Endodermal cell (in vitro differentiated cells): ENCODE measurements around the gene CCDC158. TPM values are rescaled to one million over a fixed set of nuclear protein-coding genes. Genes with fewer than 3 reads are reported as not detected.
"Not testable (repeated sequence)": the region's sequence is repeated elsewhere in the genome, so short reads cannot be mapped to it uniquely, and the experiment has no call there.

Experiments used
- DNase-seq: peaks from one replicate; pipeline ENCODE4 v3.0.0-alpha.2; 2017
- H3K27ac ChIP-seq: 2 replicates; pipeline ENCODE4 v1.5.1; 2013; ENCODE audit warnings: mild to moderate bottlenecking, low read depth, low read length, moderate library complexity
- H3K27me3 ChIP-seq: 2 replicates; pipeline ENCODE4 v1.6.1; 2013; ENCODE audit warnings: mild to moderate bottlenecking, low read length, moderate library complexity; ENCODE audit not compliant: insufficient read depth, control insufficient read depth, poor library complexity, severe bottlenecking
- H3K36me3 ChIP-seq: 2 replicates; pipeline ENCODE4 v1.7.0; 2013; ENCODE audit warnings: mild to moderate bottlenecking, low read length, moderate library complexity; ENCODE audit not compliant: control insufficient read depth, insufficient read depth
- H3K4me1 ChIP-seq: one replicate; pipeline ENCODE4 v1.7.0; 2013; ENCODE audit warnings: low read length; ENCODE audit not compliant: control insufficient read depth, insufficient read depth
- H3K4me3 ChIP-seq: 2 replicates; pipeline ENCODE4 v1.5.1; 2013; ENCODE audit warnings: mild to moderate bottlenecking, low read length, moderate library complexity
- H3K9ac ChIP-seq: 2 replicates; pipeline ENCODE4 v1.6.1; 2013; ENCODE audit warnings: mild to moderate bottlenecking, low read length, moderate library complexity; ENCODE audit not compliant: poor library complexity, severe bottlenecking; ENCODE audit errors: extremely low read depth
- H3K9me3 ChIP-seq: 2 replicates; pipeline ENCODE4 v1.6.1; 2013; ENCODE audit warnings: mild to moderate bottlenecking, low read length, moderate library complexity; ENCODE audit not compliant: control insufficient read depth
- H3K27ac Mint-ChIP-seq: 2 replicates; pipeline ENCODE4 v1.8.0; 2020; ENCODE audit warnings: mixed read lengths
- H3K27me3 Mint-ChIP-seq: 2 replicates; pipeline ENCODE4 v1.8.0; 2021; ENCODE audit warnings: mild to moderate bottlenecking, mixed read lengths; ENCODE audit not compliant: insufficient read depth
- H3K36me3 Mint-ChIP-seq: 2 replicates; pipeline ENCODE4 v1.8.0; 2020; ENCODE audit warnings: low read depth, mixed read lengths
- H3K4me1 Mint-ChIP-seq: 2 replicates; pipeline ENCODE4 v1.8.0; 2020; ENCODE audit warnings: mixed read lengths
- H3K4me3 Mint-ChIP-seq: 2 replicates; pipeline ENCODE4 v1.8.0; 2020; ENCODE audit warnings: mild to moderate bottlenecking, moderate library complexity, mixed read lengths
- H3K9me3 Mint-ChIP-seq: 2 replicates; pipeline ENCODE4 v1.8.0; 2020; ENCODE audit warnings: mild to moderate bottlenecking, mixed read lengths
- CTCF ChIP-seq: fragments of 200-600 bp; sonication (generic); conservative IDR thresholded peaks from 2 replicates; pipeline ENCODE4 v1.5.0; 2021; ENCODE audit warnings: antibody characterized with exemption, mild to moderate bottlenecking
- WGBS, 2 experiments: methylation state at CpG; one replicate each; pipeline versions ENCODE4 v1.1.5 to v1.1.7; 2013; ENCODE audit warnings: missing lambda C conversion rate in 2 of 2, mixed read lengths in 1 of 2; ENCODE audit not compliant: insufficient coverage in 1 of 2, insufficient read length in 1 of 2; 5-methylcytosine and 5-hydroxymethylcytosine counted together
- total RNA-seq, 2 donors: library from RNA; stranded (reverse); fragmentation: NEBNext Ultra II Directional in 1 of 2; extraction: Animal tissue kit (Norgen Biotek cat#: 25700) in 1 of 2; gene quantifications; 2 replicates in 1 of 2; 3 replicates in 1 of 2; pipeline ENCODE4 v1.2.1, GENCODE V29; 2021

The CCDC158 gene
- total RNA-seq, 2 donors from 2014 or later = not detected

GRCh38 chr4:76458297-76458696 is 37.4 kb upstream of the CCDC158 start:
- H3K4me1 Mint-ChIP-seq = peaks cover 17% of the 10 kb centered on the region
- H3K27ac Mint-ChIP-seq = peak overlapping the region; percentile 98

GRCh38 chr4:76457885-76458284 is 36.9 kb upstream of the CCDC158 start:
- H3K27me3 Mint-ChIP-seq = peaks cover 2% of the 10 kb centered on the region
- no peak for TF ChIP-seq CTCF
- Histone ChIP-seq H3K36me3 (no peaks in the 10 kb centered on the region), H3K9me3 (peaks cover 6% of the 10 kb centered on the region), H3K9ac (no peak overlapping the region), H3K4me1 (peaks cover 10% of the 10 kb centered on the region), H3K27ac (peak overlapping the region; percentile 99), H3K4me3 (no peak overlapping the region), H3K27me3 (no peaks in the 10 kb centered on the region)
- H3K4me1 Mint-ChIP-seq = peaks cover 17% of the 10 kb centered on the region
- DNase-seq = peak; percentile 60
- peaks cover 4% of the 10 kb centered on the region for H3K9me3 Mint-ChIP-seq
- peaks cover under 1% of the 10 kb centered on the region for H3K36me3 Mint-ChIP-seq
- H3K27ac Mint-ChIP-seq = peak overlapping the region; percentile 70
- 87 to 98% methylated on average over 3 to 6 of the region's 7 CpGs for WGBS, 2 experiments
- H3K4me3 Mint-ChIP-seq = no peak overlapping the region

More at GRCh38 chr4:76458297-76458696, 37.4 kb upstream of the CCDC158 start:
- Mint-ChIP-seq H3K36me3 (peaks cover 5% of the 10 kb centered on the region), H3K9me3 (peaks cover 8% of the 10 kb centered on the region), H3K27me3 (peaks cover 2% of the 10 kb centered on the region), H3K4me3 (no peak overlapping the region)
- TF ChIP-seq CTCF = no peak
- Histone ChIP-seq H3K27me3 (no peaks in the 10 kb centered on the region), H3K9ac (peak overlapping the region; percentile 56), H3K4me3 (no peak overlapping the region), H3K27ac (peak overlapping the region; percentile 99), H3K4me1 (peaks cover 10% of the 10 kb centered on the region), H3K36me3 (no peaks in the 10 kb centered on the region), H3K9me3 (peaks cover 11% of the 10 kb centered on the region)
- WGBS, 2 experiments = 100% methylated on average over 2 of the region's 2 CpGs; no CpG with 5 or more reads in 1 of the 2 experiments
- DNase-seq = no peak

- not testable (repeated sequence) for H3K27me3 Mint-ChIP-seq, H3K36me3 Mint-ChIP-seq, H3K27me3 ChIP-seq, H3K4me3 ChIP-seq, H3K9ac ChIP-seq, H3K27ac Mint-ChIP-seq, DNase-seq, H3K9me3 Mint-ChIP-seq, H3K4me3 Mint-ChIP-seq, H3K27ac ChIP-seq, H3K4me1 ChIP-seq, H3K36me3 ChIP-seq, H3K9me3 ChIP-seq
- WGBS, 2 experiments = 90 to 93% methylated on average over 3 to 6 of the region's 6 CpGs
- H3K4me1 Mint-ChIP-seq = peaks cover 10% of the 10 kb centered on the region
Observed at GRCh38 chr4:76454073-76454472, 33.1 kb upstream of the CCDC158 start.

- H3K4me3 ChIP-seq = no peak overlapping the region
- no peak overlapping the region for H3K27ac Mint-ChIP-seq
- no peaks in the 10 kb centered on the region for H3K9me3 Mint-ChIP-seq
- 64 to 88% methylated on average over 2 of the region's 2 CpGs for WGBS, 2 experiments
- H3K9ac ChIP-seq = no peak overlapping the region
- DNase-seq = no peak
- H3K27me3 Mint-ChIP-seq = no peaks in the 10 kb centered on the region
- no peak overlapping the region for H3K27ac ChIP-seq
- H3K4me3 Mint-ChIP-seq = no peak overlapping the region
- no peaks in the 10 kb centered on the region for H3K9me3 ChIP-seq
- H3K4me1 Mint-ChIP-seq = peaks cover 2% of the 10 kb centered on the region
- no peaks in the 10 kb centered on the region for H3K36me3 Mint-ChIP-seq
- H3K27me3 ChIP-seq = no peaks in the 10 kb centered on the region
- no peak for TF ChIP-seq CTCF
- H3K36me3 ChIP-seq = no peaks in the 10 kb centered on the region
- no peaks in the 10 kb centered on the region for H3K4me1 ChIP-seq
Observed at GRCh38 chr4:76453232-76453631, 32.3 kb upstream of the CCDC158 start.
